HFF-Myc (cell line): ENCODE measurements around the gene PLCB3.

Experiments
- DNase-seq: peaks from one replicate; pipeline ENCODE4 v3.0.0-alpha.2; 2011; ENCODE audit warnings: low read depth; ENCODE audit errors: extremely low read depth
- H3K4me3 ChIP-seq: replicated peaks from 2 replicates; pipeline ENCODE4 v1.5.1; 2011; ENCODE audit warnings: low read depth, mild to moderate bottlenecking, control low read depth, low read length
- TF ChIP-seq, protein P1 (sequence below): IDR thresholded peaks from 2 replicates; pipeline ENCODE4 v1.5.1; 2012; ENCODE audit warnings: mild to moderate bottlenecking, low read depth, low read length, control low read depth; ENCODE audit errors: missing control alignments

Gene PLCB3

DNA sequence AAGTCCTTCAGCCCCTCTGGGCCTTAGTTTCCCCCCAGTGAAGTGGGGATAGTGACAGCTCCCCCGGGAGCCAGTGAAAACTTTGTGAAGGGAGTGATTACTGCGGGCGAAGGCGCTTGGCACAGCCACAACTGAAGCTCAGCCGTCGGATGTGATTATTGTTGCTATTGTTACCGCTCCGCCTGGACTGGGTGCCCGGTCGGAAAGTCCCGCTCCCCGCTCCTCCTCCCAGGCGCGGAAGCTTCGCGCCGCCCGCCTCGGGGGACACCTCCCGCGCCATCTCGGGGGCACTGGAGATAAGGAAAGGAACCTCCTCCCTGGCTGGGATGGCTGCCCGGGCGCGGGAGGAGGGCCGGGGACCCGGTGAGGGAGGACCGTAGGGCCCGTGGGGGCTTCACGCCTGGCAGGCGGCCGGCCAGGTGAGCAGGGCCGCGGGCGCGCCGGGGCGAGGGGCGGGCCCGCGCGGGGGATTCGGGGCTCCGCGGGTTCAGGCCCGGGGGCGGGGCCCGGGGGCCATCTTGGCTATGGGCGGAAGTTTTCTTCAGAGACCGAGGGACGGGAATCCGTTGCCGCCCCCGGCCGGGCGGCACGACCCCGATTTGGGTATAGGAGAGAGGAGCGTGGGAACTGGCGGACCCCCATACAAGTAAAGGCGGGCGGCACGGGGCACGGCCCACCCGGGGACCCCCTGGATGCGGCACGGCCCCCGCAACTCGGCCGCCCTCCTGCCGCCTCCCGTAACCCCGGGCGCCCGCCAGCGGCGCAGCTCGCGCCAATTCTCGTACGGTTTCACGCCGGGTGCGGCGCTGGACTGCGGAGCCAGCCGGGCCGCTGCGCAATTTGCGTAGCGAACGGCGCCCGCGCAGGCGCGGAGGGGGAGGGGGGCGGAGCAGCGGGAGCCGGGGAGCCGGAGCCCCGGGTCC lies 33.9 kb downstream of the PLCB3 start, which contains the start of gene GPR137:
GPR137 (plus strand) TSS at position 887 of the 923 bp plus-strand sequence. CDS start 677 bp downstream, outside the sequence.
- peak within 1 kb of the TSS; percentile 70 for H3K4me3 ChIP-seq
- no peak for DNase-seq
- TF ChIP-seq, protein P1, sequence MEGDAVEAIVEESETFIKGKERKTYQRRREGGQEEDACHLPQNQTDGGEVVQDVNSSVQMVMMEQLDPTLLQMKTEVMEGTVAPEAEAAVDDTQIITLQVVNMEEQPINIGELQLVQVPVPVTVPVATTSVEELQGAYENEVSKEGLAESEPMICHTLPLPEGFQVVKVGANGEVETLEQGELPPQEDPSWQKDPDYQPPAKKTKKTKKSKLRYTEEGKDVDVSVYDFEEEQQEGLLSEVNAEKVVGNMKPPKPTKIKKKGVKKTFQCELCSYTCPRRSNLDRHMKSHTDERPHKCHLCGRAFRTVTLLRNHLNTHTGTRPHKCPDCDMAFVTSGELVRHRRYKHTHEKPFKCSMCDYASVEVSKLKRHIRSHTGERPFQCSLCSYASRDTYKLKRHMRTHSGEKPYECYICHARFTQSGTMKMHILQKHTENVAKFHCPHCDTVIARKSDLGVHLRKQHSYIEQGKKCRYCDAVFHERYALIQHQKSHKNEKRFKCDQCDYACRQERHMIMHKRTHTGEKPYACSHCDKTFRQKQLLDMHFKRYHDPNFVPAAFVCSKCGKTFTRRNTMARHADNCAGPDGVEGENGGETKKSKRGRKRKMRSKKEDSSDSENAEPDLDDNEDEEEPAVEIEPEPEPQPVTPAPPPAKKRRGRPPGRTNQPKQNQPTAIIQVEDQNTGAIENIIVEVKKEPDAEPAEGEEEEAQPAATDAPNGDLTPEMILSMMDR: no peak

DNA sequence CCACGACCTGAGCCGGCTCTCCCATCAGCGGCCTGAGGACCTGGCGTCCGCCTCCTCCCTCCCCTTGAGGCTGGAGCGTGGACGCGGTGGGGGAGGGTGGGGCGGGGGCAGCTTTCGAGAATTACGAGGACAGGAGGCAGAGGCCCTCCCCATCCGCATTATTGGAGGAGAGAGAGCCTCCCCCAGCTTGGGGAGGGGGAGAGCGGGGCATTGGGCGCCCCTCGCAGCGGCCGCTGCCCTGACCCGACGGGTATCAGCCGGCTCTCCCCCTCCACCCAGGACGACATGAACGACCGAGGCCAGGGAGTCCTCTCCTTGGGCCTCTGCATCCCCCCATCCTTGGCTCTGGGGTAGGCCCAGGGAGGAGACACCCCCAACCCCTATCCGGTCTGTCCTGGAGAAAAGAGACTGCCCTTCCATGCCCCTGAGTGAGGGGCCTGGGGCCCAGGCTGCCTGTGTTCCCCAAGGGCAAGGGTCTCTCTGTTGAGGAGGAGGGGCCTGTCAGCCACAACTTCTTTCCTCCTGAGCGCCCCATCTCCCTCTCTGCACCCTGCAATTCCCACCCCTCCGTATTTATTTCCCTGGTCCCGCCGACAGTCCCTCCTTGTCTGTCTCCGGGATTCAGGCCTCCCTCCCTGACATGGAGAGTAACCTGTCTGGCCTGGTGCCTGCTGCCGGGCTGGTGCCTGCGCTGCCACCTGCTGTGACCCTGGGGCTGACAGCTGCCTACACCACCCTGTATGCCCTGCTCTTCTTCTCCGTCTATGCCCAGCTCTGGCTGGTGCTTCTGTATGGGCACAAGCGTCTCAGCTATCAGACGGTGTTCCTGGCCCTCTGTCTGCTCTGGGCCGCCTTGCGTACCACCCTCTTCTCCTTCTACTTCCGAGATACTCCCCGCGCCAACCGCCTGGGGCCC lies 34.8 kb downstream of the PLCB3 start:
- DNase-seq: no peak
- H3K4me3 ChIP-seq: peak overlapping the region; percentile 70

DNA sequence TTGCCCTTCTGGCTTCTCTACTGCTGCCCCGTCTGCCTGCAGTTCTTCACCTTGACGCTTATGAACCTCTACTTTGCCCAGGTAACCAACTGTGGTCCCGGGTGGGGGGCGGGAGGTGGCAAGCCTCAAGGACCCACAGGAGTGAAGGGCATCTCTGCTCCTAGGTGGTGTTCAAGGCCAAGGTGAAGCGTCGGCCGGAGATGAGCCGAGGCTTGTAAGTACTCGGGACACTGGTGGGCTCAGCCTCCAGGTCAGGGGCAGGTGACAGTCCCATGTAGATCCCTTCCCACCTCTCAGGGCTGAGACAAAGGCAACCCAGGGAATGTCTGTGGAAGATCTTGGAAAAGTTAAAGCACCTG lies 35.5 kb downstream of the PLCB3 start:
- H3K4me3 ChIP-seq: no peak overlapping the region
- TF ChIP-seq, protein P1: no peak
- DNase-seq: no peak

More for the DNA sequence above, 34.8 kb downstream of the PLCB3 start:
- TF ChIP-seq, protein P1: peak; percentile 9

- H3K4me3 ChIP-seq: no peak overlapping the region
- TF ChIP-seq, protein P1: no peak
- DNase-seq: no peak
These were observed 36.5 kb downstream of the PLCB3 start for GRCh38 chr11:64287676-64288352.

DNA sequence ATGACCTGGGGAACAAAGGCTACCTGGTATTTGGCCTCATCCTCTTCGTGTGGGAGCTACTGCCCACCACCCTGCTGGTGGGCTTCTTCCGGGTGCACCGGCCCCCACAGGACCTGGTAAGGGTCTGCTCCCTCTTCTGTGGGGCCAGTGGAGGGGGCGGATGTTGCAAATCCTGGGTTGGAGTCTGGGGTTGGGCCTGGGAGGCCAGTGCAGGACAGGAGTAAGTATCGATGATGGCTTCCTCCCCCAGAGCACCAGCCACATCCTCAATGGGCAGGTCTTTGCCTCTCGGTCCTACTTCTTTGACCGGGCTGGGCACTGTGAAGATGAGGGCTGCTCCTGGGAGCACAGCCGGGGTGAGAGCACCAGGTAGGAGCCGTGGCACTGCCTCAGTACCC lies 37.0 kb downstream of the PLCB3 start:
- TF ChIP-seq, protein P1: no peak
- DNase-seq: no peak
- no peak overlapping the region for H3K4me3 ChIP-seq

GRCh38 chr11:64289002-64289564 lies 37.8 kb downstream of the PLCB3 start:
- TF ChIP-seq, protein P1: no peak
- DNase-seq: no peak
- no peak overlapping the region for H3K4me3 ChIP-seq
